Activated CD8-positive, alpha-beta memory T cell treated with anti-CD3 and anti-CD28 coated beads, Interleukin-2, amount 50 U/mL, for 24 hours (primary cell): Measurements from ENCODE around the gene LHPP.

Source experiments
- DNase-seq: peaks from one replicate; pipeline ENCODE4 v3.0.0-alpha.2; 2020; ENCODE audit errors: extremely low read depth

The LHPP gene

GRCh38 chr10:124592736-124593430 lies 131.3 kb downstream of the LHPP start:
- no peak for DNase-seq

- DNase-seq = no peak
Measured at GRCh38 chr10:124593431-124593985, 131.9 kb downstream of the LHPP start.

GRCh38 chr10:124594240-124594639 lies 132.6 kb downstream of the LHPP start:
- DNase-seq = no peak

- DNase-seq = no peak
Measured at GRCh38 chr10:124595143-124595883, 133.7 kb downstream of the LHPP start.

DNA sequence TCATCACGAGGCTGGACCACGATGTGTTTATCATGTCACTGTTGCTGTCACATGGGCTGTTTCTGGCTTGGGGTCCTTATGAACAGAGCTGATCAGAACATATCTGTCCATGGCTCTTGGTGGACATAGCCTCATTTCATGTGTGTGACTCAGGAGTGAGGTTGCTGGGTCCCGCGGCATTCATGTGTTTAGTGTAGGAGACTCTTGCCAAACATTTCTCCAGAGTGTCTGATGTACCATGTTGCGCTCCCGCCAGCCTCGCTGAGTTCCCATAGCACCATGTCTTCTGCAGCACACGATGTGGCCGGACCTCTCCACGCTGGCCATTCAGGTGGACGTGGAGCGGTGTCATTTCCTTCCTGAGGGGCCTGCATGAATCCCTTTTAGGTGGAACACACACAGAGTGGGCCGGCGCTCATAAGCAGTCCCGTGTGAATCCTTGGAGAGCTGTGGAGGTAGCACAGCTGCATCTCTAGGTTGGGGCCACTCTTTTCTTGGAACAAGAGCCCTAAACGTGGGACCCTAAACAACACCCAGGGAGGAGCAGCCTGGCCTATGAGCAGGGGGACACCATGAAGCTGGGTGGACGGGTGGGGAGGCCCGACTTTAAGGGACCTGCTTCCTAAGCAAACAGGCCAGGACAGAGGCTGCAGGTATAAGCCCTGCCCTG lies 134.6 kb downstream of the LHPP start:
- no peak for DNase-seq

GRCh38 chr10:124596962-124597845 lies 135.6 kb downstream of the LHPP start:
- no peak for DNase-seq

- no peak for DNase-seq
Measured at GRCh38 chr10:124597846-124598165, 136.2 kb downstream of the LHPP start.

DNA sequence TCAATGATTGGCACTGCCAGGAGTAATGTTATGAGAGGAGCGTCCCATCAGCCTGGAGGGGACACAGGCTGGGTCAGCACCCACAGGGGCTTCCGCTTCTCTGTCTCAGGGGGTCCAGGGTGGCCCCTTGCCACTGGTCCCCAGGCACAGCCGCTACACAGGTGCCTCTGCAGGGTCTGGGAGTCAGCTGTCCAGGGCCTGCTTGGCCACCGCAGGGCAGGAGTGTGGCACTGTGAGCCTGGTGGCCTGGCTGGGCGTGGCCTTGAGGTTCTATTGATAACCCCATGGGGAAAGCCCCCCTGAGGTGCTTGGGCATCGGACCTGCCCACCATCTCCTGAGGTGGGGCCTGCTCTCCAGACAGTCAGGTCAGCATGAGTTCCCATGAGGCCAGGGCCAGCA lies 136.6 kb downstream of the LHPP start:
- DNase-seq = no peak

DNA sequence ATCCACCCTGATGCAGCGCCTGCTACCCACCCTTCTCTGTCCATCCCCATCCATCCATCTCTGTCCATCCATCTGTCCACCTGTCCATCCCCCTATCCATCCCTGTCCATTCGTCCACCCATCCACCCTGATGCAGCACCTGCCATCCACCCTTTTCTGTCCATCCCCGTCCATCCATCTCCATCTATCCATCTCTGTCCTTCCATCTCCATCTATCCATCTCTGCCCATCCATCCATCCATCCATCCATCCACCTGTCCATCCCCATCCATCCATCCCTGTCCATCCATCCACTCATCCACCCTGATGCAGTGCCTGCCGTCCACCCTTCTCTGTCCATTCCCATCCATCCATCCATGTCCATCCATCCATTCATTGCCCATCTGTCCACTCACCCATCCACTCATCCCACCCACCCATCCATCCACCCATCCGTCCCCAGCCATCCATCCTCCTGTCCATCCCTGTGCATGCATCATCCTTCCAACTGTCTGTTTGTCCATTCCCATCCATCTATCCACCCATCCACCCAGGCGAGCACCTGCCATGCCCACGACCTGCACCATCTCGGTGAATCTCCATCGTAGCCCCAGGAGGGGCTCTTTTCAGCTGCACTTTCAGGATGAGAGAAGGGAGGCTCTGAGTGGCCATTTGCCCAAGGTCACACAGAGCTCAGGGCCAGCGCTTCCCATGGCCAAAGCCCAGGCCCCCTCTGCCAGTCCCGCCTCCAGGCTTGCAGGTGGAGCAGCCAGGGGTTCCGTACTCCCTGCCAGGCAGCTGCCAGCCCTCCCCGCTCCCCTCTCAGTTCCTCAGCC lies 137.4 kb downstream of the LHPP start:
- DNase-seq = no peak

DNA sequence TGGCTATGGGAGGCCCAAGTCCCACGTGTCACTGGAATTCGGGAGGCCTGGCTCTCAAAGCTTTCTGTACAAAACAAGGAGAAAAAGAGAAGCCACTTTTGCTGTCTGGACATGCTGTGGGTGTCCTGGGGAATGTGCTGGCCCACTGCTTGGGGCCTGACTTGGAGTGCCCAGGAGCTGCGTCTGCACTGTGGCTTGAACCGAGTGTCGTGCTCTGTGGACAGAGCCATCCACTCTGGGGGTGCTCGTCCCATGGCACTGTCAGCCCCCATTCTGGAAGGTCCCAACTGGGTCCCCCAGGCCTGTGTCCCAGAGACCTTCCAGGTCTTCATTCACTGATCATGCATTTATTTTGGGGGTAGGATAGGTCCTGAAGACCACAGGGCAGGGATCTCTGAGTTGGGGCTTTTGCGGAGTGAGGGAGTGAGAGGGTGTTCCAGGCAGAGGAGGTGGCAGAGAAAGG lies 138.0 kb downstream of the LHPP start:
- DNase-seq = no peak

GRCh38 chr10:124600051-124600880 lies 138.6 kb downstream of the LHPP start:
- no peak for DNase-seq

GRCh38 chr10:124601016-124601415 lies 139.4 kb downstream of the LHPP start:
- DNase-seq = no peak

- no peak for DNase-seq
Measured at GRCh38 chr10:124601431-124602120, 140.0 kb downstream of the LHPP start.

DNA sequence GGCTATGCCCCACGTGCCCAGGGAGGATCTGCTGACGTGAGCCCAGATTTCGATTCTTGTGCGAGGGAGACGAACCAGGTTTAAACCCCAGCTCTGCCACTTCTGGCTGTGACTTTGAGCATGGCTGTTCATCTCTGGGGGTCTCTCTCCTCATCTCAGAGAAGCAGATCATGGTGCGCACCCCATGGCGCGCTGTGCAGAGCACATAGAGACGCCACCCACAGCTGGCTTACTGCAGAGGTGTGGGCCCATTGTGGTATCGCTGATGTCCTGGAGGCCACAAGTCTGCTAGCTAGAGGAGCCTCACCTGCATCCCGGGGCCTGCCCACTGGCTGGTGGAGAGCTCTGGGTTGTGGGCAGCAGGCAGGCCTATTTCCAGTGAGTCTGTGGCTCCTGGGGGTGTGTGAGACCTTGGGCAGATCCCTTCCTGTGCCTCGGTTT lies 140.5 kb downstream of the LHPP start:
- no peak for DNase-seq

GRCh38 chr10:124602646-124603365 lies 141.2 kb downstream of the LHPP start:
- DNase-seq = no peak

- DNase-seq = no peak
Measured at GRCh38 chr10:124603376-124604213, 142.0 kb downstream of the LHPP start.

DNA sequence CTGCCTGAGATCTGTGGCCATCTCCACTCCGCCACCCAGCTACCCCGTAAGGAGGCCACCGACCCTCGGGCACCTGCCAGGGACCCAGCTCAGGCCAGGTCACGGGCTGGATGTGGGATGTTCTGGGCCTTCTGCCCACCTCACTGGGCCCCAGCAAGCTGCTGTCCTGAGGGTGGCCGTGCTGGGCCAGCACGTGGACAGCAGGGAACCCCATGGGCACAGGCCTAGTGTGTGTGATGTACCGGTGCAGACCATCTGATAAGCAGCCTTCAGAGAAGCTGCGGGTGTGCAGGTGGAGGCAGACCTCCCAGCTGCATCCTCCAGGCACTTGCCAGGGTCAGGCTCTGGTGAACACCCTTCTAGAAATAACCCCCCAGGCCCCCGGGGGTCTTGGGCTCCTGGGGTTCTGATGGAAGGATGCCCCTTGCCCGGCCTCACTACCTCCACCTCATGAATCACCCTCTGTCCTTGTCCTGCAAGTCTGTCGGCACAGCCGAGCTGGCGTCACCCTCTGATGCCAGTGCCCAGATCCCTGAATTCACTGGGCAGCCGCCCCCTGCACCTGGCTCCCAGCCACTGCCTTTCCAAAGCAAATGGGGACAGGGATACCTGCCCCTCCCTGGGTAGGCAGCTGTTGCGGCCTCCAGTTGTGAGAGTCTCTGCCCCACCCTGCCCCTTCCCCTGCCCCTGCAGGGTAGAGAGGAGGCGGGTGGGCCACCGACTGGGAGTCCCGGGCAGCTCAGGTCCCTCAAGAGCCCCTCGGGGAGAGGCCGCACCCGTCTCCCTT lies 142.8 kb downstream of the LHPP start:
- DNase-seq = no peak
